Muscle of arm (tissue), 12 donors: ENCODE results near the gene CIBAR2. TPM values are rescaled to one million over a fixed set of nuclear protein-coding genes. Genes with fewer than 3 reads are reported as not detected.
"Not testable (repeated sequence)": the region's sequence is repeated elsewhere in the genome, so short reads cannot be mapped to it uniquely, and the experiment has no call there.

Experiments
- DNase-seq: peaks from one replicate; pipeline ENCODE4 v3.0.0-alpha.2; 2013
- polyA plus RNA-seq, 12 donors: library from polyadenylated mRNA; unstranded; fragments of 120-200 nt; gene quantifications; one replicate each; pipeline ENCODE4 v1.2.1, GENCODE V29; 2013; ENCODE audit not compliant: insufficient read length in 12 of 12

CIBAR2 gene
- polyA plus RNA-seq, 12 donors: 0.12 TPM; not detected in 11

DNA sequence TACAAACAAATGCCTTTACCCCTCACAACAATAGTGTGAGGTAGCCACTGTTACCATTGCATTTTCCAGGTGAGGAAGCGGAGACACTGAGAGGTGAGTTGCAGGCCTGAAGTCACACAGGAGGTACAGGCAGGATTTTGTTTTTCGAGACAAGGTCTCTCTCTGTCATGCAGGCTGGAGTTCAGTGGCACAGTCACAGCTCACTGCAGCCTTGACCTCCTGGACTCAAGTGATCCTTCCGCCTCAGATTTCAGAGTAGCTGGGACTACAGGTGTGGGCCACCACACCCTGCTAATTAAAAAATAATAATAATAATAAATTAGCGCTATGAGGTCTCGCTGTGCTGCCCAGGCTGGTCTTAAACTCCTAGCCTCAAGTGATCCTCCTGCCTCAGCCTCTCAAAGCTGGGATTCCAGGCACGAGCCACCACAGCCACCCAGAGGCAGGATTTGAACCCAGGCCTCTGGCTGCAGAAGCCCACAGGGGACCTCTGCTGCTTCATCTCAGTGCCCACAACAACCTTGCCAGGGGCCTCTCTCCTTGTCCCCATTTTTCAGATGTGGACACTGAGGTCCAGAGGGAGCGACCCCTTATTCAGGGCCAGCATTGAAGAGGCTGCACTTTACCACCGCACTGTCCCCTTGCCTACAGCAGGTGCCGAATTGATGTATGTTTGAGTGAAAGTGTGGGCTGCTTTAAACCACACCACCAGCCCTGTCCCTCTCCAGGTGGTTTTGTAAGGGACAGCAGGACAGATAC lies 16.0 kb upstream of the CIBAR2 start:
- no peak for DNase-seq

DNA sequence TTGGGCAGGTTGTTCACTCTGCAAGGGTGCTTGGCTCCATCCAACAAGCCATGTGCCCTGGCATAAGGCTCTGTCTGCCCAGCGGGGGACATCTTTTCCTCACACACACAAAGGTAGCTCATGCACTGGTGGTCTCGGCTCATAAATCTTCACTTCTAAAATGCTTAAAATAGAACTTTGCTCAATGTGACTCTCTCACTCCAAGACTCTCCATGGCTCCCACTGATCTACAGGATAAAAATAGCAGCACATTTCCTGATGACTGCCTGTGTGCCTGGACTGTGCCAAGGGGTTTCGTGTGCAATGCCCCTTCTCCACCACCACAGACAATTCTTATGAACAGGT lies 15.1 kb upstream of the CIBAR2 start:
- DNase-seq: no peak

DNA sequence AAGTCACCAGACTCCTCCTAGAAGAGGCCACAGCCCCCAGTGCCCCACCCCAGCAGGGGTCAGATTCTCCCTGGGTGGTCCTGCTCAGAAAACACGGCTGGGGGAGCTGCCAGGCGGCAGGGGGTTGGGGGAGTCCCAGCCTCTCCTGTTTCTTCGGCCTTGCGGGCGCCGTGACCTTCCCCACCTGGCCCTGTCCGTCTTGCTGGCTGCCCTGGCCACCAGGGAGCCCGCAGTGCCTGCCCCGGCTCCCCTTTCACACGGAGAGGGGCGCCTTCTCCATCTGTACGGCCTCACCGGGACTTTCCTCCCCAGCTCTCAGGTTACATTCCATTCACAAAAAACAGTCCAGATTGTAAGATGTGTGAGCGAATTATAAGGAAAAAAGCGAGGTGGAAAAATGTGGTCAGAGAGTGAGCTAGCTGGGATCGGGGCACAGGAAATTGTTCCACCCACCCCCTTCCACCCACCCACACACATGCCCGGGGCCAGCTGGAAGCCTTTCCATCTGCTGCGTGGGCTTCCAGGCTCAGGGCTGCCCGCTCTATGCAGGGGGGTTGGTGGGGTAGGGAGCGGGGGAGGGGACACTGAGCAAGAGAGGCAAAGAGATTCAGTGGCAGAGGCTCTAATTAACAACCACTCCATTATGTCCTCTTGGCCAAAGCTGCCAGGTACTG lies 14.6 kb upstream of the CIBAR2 start:
- DNase-seq: peak; percentile 83

DNA sequence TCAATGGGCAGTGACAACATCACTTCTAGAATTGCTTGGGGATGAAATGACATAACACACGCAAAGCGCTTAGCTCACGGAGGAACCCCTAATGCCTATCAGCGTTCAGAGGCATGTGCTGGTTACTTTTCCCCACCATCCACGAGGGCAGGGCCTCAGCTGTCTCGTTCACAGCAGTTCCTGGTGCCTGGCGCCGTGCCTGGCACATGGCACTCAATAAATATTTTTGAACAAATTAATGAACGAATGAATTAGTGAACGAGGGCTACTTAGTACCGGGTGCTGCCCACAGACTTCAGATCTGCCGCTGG lies 14.1 kb upstream of the CIBAR2 start:
- peak; percentile 46 for DNase-seq

DNA sequence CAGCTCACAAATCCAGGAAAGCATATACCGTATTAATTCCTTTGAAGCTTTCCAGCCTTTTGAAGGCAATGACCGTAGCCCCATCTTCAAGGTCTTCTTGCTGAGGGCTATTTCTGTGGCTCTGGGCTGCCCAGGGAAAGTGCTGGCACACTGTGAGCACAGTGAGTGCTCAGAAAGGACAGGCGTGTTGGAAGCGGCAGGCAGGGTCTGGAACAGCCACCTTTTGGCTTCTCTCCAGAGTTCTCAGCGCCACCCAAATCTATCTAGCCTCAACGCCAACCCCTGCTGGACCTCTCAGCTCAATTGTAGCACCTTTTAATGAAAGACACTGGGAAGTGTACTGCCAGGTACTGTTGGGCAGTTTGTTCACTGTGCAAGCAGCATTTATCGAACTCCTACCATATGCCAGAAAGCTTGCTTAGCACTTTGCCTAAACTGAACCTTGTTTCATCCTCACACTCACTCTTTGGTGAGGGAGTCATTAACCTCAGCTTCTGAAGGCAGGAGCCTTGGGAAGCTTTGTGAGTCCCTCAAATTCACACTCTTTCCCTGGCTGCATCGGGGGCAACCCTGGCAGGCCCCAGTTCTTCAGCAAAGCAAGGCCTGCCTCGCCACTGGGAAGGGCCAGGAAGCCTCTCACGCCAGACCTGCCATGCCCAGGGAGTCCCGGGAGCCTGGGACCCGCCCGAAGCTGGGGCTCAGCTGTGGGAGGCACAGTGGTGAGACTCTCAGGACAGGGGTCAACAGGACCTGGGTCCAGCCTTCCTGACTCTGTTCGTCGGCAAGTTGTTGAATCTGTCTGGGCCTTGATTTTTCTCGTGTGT lies 13.5 kb upstream of the CIBAR2 start:
- DNase-seq: no peak

DNA sequence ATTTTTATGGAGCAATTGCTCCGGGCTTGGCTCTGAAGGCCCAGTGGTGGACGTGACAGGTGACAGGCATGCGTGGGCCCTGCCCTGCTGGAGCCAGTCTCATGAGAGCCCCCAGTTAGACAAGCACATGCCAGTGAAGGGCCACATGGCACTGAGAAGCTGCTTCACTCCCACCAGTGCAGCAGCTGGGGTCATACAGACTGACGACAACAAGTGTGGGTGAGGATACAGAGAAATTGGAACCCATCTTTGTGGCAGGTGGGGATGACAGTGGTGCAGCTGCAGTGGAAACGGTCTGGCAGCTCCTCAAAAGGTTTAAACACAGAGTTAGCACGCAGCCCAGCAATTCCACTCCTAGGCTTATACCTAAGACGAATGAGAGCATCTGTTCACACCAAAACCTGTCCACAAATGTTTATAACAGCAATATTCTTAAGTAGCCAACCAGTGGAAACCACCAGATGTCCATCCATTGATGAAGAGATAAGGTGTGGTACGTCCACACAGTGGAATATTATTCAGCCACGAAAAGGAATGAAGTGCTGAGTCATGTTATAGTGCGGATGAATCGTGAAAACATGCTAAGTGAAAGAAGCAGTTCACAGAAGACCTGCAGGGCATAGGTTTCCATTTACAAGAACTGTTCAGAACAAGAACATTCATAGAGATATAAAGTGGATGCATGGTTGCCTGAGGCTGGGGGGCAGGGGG lies 12.5 kb upstream of the CIBAR2 start:
- no peak for DNase-seq

DNA sequence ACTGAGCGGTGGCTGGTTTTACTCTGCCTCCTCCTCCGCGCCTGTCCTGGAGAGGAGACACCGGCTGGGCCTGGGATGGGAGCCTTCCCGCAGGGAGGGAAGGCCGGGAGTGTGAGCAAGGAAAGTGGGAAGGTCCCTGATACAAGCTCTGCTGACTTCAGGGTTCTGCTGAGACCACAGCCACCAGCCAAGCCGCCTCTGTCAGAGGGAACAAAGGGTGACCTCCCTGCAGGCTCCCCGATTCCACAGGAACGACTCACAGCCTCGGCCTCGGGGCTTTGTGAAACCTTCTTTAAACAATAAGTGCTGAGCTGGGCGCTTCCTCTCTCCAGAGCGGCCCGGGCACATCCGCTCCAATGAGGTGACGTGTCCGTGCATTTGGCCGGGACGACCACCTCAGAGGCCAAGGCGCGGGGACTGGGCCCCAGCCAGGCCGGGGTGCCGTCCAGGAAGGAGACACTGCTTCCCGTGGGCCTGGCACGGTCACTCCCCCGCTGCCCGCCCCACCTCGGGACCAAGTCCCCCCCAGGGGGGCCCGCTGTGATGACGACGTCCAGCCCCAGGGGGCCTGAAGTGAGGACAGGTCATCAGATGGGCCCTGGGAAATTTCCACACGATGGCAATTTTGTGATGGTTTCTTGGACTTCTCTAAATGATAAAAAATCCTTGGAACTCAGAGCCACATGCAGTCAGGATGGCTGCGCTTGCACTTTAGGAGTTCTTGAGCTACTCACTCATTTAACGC lies 11.8 kb upstream of the CIBAR2 start:
- peak; percentile 61 for DNase-seq

DNA sequence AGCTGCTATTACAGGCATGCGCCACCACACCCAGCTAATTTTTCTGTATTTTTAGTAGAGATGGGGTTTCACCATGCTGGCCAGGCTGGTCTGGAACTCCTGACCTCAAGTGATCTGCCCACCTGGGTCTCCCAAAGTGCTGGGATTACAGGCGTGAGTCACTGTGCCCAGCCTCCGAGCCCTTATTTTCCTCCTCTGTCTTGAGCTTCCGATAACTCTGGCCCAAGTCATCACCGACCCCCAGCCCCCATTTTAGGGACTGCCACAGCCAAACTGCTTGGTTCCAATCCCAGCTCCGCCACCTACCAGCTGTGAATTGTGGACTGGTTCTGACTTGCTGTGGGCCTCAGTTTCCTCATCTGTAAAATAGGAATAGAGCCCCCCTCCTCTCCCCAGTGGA lies 11.2 kb upstream of the CIBAR2 start:
- not testable (repeated sequence) for DNase-seq

DNA sequence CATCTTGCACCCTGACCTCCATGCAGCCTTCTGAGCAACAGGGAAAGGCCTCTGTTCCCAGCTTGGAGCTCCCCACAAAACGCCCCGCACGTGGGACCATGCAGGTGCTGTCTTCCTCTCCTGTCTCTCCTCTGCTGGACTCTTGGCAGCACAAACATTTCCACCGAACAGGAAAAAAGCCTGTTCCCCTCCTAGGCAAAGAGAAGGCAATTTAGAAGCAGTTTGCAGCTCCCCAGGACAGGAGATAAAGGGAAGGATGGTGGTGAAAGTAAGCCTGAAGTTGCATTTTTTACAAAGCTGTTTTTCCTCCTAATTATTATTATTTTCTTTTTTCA lies 7.7 kb upstream of the CIBAR2 start:
- no peak for DNase-seq

DNA sequence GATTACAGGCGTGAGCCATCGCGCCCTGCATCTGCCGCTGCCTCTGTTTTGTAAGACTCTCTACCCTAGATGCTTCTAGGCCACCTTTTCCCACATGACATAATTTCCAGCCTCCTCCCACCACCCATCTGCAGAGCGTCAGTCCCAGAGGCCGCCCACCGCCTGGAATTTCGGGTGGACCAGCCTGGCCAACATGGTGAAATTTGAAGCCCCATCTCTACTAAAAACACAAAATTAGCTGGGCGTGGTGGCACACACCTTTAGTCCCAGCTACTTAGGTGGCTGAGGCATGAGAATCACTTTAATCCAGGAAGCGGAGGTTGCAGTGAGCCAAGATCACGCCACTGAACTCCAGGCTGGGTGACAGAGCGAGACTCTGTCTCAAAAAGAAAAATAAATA lies 5.1 kb upstream of the CIBAR2 start:
- no peak for DNase-seq

DNA sequence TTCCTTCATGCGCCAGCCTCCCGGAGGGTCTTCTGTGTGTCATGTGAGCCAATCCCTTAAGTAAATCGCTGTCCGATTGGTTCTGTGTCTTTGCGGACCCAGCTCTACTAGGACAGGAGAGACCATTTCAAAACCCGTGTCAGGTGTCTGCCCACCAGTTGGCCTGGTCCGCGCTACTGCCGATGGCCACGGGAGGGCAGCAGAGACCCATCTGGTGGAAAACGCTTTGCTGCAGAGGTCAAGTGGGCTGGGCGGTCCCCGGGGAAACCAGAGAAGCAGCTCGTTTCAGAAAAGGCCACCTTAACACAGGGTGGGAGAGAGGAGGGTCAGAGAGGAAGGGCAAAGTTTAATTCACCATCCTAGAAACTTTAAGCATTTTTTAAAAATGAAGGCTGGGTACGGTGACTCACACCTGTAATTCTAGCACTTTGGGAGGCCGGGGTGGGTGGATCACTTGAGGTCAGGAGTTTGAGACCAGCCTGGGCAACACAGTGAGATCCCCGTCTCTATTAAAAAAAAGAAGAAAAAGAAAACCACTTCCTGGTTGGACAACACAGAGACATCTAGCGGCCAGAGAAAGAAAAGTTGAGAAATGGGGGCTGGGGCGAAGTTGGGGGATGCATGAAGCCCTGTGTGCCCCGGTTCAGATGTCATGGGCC lies 2.8 kb upstream of the CIBAR2 start:
- DNase-seq: peak; percentile 88

DNA sequence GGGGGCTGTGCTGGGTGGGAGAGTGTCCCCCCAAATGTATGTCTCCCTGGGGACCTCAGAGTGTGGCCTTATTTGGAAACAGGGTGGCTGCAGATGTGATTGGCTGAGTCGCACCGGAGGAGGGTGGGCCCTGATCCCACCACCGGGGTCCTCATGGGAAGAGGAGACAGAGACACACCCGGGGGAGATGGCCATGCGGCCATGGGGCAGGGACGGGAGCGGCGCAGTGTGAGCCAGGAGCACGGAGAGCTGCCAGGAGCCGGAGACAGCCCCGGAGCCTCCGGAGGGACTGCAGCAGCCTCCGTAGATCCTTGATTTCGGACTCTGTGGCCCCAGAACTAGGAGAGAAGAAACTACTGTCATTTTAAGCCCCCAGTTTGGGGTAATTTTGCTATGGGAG lies 1.6 kb upstream of the CIBAR2 start:
- no peak for DNase-seq

DNA sequence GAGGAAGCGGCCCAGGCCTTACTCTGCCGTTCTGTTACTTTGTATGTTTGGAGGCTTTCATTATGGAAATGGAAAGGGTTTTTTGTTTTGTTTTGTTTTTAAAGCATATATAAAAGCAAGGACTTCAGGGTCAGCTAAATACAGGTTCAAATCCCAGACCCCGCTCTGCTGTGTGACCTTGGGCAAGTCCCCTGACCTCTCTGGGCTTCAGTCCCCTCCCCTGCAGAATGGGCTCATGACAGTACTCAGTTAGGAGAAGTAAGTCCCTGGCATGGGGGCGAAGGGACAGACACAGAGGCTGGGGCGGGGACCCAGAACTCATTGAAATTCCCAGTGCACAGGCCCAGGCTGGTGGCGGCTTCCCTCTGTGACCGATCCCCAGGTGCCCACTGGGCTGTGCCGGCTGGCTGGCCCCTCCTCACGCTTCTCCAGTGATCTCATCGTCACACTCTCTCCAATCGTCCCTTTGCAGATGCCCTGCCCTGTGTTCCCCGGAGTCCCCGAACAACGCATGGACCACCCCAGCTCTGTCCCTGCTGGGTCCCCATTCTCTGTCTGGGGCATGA lies 979 bp upstream of the CIBAR2 start:
- no peak for DNase-seq

DNA sequence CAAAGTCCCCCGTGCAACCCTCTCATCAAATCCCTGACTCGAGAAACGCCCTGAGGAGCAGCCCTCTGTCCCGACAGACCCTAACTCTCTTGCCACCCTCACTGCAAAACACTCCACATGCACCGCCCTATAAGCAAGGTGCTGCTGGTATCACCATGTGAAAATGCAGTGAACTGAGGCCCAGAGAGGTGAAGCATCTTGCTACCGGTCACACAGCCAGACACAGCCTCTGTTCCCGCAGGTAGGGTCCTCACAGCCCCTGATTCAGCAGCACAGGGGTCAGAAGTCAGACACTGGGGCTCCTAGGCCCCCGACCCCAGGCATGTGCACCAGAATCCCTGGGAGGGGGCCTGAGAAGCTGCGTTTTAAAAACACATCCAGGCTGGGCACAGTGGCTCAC lies 1.1 kb downstream of the CIBAR2 start:
- DNase-seq: no peak

DNA sequence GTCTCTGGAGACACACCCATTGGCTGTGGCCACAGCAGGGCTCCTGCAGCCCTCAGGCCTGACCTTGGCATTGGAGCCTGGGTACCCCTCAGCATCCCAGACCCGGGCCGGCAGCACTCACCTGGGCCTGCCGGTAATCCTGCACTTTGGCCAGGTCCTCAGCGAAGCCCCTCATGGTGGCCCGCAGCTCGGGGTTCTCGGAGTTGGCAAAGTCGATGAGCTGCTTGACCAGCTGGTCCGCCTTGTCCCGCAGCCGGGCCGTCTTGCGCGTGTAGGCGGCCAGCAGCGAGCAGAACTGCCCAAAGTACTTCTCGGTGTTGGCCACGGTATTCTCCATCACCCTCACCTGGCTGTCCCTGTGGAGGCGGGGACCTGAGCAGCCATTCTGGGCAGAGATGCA lies 2.2 kb downstream of the CIBAR2 start:
- DNase-seq: no peak

DNA sequence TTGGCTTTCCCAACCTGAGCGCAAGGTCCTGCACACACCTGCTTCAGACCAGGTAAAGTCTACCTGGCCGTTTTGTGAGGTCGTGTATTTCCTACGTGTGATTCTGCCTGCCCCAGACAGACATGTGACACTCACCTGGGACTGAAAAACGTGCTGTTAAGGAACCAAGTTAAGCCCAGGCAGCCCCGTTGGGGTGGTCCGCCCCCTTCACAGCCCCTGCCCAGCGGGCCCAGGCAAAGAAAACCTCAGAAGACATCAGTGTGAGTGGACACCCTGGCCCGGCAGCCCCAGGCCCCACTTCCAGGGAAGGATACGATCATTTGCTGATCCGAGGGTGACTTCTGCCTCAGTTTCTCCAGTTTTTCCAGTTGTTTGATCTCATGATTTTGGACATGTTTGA lies 4.7 kb downstream of the CIBAR2 start:
- DNase-seq: no peak

DNA sequence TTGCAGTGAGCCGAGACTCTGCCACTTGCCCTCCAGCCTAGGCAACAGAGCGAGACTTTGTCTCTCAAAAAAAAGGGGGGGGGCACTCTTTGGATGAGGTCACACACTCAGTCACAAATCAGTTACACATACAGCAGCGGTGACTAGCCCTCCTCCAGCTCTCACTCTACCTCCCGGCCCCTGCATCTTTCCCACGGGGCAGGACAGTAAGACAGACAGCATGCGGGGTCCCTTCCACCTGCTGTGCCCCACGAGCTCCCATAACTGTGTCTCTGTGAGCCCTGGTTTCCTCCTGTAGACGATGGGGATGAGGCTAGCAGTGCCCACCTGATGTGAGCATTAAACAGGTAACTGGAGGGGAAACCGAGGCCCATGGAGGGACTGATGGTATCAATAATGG lies 5.2 kb downstream of the CIBAR2 start:
- DNase-seq: no peak

DNA sequence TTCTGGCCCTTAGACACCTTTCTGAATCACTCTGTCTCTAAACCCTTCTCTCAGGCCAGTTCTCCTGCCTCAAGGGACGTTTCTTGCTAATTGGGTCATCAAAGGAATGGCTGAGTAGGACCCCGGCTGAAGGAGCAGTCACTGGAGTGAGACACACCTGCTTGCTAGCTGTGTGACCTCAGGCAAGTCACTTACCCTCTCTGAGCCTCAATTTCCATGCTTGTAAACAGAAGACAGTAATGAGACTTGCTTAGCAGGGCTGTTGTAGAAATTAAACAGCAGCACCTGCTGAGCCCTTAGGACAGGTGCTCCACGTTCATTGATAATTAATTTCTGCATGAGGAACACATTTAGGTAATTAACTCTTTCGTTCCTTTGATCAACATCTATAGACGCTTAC lies 6.8 kb downstream of the CIBAR2 start:
- DNase-seq: no peak

DNA sequence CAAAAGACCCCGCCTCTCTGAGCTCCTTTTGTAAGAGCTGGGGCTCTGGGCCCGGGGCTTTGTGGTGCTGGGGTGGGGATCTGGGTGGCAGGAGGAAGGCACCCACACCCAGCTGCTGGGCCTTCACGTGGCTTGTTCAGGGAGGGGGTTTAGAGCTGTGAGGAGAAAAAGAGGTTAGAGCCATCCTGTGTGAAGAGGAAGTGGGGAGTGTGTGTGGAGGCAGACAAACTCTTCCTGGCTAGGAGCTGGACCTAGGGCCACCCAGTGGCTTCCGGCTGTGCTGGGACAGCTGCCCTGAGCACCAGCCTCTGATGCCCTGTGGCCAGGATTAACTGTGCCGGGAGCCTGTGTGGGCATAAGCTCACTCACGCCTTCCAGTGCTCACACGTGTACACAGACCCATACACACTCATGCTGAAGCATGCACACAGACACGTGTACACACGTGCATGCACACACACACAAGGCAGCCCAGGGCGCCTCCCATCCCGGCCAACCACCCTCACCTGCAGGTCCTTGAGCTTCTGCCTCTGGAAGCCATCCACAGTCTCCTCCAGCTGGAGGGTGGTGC lies 7.4 kb downstream of the CIBAR2 start:
- no peak for DNase-seq

DNA sequence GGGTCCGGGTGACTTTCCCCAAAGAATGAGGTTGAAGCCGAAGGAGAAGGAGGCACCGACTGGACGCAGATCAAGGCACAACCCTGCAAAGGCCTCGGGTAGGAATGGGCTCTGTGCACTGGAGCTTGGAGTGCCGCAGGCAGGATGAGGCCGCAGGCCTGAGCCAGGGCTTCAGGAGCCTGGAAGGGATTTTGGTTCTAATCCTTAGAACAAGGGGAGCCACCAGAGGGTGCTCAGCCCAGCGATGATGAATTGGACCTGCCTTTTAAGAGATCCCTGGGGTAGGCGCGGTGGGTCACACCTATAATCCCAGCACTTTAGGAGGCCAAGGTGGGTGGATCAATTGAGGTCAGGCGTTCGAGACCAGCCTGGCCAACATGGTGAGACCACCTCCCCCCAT lies 8.1 kb downstream of the CIBAR2 start:
- DNase-seq: no peak
